HG03439 (cell line): Measurements from ENCODE around the gene TMC6.
"Not testable (repeated sequence)": the region's sequence is repeated elsewhere in the genome, so short reads cannot be mapped to it uniquely, and the experiment has no call there.

Experiments used
- ATAC-seq: cut with Tn5 transposase; IDR thresholded peaks from one replicate; pipeline ENCODE4 v1.9.1; 2021; ENCODE audit warnings: mild to moderate bottlenecking, moderate library complexity; ENCODE audit not compliant: unreplicated experiment

Gene TMC6

GRCh38 chr17:78154903-78155811, 26.6 kb upstream of the TMC6 start:
- peak; percentile 52 for ATAC-seq

GRCh38 chr17:78151514-78152008, 23.0 kb upstream of the TMC6 start:
- no peak for ATAC-seq

GRCh38 chr17:78148286-78149016, 19.9 kb upstream of the TMC6 start:
- ATAC-seq, result no peak

- no peak for ATAC-seq
These were observed 18.9 kb upstream of the TMC6 start for GRCh38 chr17:78147315-78147998.

- no peak for ATAC-seq
These were observed 18.3 kb upstream of the TMC6 start for GRCh38 chr17:78146881-78147280.

- no peak for ATAC-seq
These were observed 17.9 kb upstream of the TMC6 start for GRCh38 chr17:78146471-78146869.

- ATAC-seq, result no peak
These were observed 16.4 kb upstream of the TMC6 start for GRCh38 chr17:78144736-78145641.

- no peak for ATAC-seq
These were observed 15.7 kb upstream of the TMC6 start for GRCh38 chr17:78144147-78144719.

- no peak for ATAC-seq
These were observed 14.9 kb upstream of the TMC6 start for GRCh38 chr17:78143214-78144146.

- no peak for ATAC-seq
These were observed 13.7 kb upstream of the TMC6 start for GRCh38 chr17:78142119-78142861.

GRCh38 chr17:78141437-78142118, 13.0 kb upstream of the TMC6 start:
- no peak for ATAC-seq

- ATAC-seq, result peak; percentile 71
These were observed 11.9 kb upstream of the TMC6 start for GRCh38 chr17:78140169-78141051.

- not testable (repeated sequence) for ATAC-seq
These were observed 11.3 kb upstream of the TMC6 start for GRCh38 chr17:78139861-78140168.

- no peak for ATAC-seq
These were observed 9.9 kb upstream of the TMC6 start for GRCh38 chr17:78138204-78139060.

GRCh38 chr17:78137392-78138203, 9.0 kb upstream of the TMC6 start:
- no peak for ATAC-seq
